GM18508 (cell line): ENCODE measurements around the gene ADAMTS2.

ENCODE experiments used
- ATAC-seq: cut with Tn5 transposase; IDR thresholded peaks from one replicate; pipeline ENCODE4 v1.9.1; 2021; ENCODE audit warnings: moderate number of reproducible peaks; ENCODE audit not compliant: insufficient read depth, unreplicated experiment

Gene ADAMTS2

GRCh38 chr5:179240561-179240960 lies 104.7 kb downstream of the ADAMTS2 start:
- no peak for ATAC-seq

GRCh38 chr5:179239256-179240135 lies 105.8 kb downstream of the ADAMTS2 start:
- ATAC-seq = no peak

GRCh38 chr5:179238628-179238970 lies 106.7 kb downstream of the ADAMTS2 start:
- no peak for ATAC-seq

GRCh38 chr5:179237770-179238627 lies 107.3 kb downstream of the ADAMTS2 start:
- ATAC-seq = no peak

GRCh38 chr5:179235416-179236400 lies 109.6 kb downstream of the ADAMTS2 start:
- ATAC-seq = no peak

- no peak for ATAC-seq
These were observed 110.6 kb downstream of the ADAMTS2 start for GRCh38 chr5:179234563-179235135.

- ATAC-seq = no peak
These were observed 111.2 kb downstream of the ADAMTS2 start for GRCh38 chr5:179233909-179234562.

- ATAC-seq = no peak
These were observed 113.0 kb downstream of the ADAMTS2 start for GRCh38 chr5:179232091-179232735.

GRCh38 chr5:179231309-179231708 lies 114.0 kb downstream of the ADAMTS2 start:
- ATAC-seq = no peak

GRCh38 chr5:179230061-179230461 lies 115.2 kb downstream of the ADAMTS2 start:
- no peak for ATAC-seq

- ATAC-seq = no peak
These were observed 115.9 kb downstream of the ADAMTS2 start for GRCh38 chr5:179229331-179229831.

- no peak for ATAC-seq
These were observed 116.7 kb downstream of the ADAMTS2 start for GRCh38 chr5:179228341-179229121.

GRCh38 chr5:179227580-179228311 lies 117.5 kb downstream of the ADAMTS2 start:
- ATAC-seq = no peak

- ATAC-seq = no peak
These were observed 118.1 kb downstream of the ADAMTS2 start for GRCh38 chr5:179227229-179227579.

- no peak for ATAC-seq
These were observed 118.6 kb downstream of the ADAMTS2 start for GRCh38 chr5:179226696-179227095.

GRCh38 chr5:179225387-179225786 lies 119.9 kb downstream of the ADAMTS2 start:
- no peak for ATAC-seq

GRCh38 chr5:179224741-179225140 lies 120.5 kb downstream of the ADAMTS2 start:
- no peak for ATAC-seq
